CD14-positive monocyte (primary cell): Measurements from ENCODE around the gene KSR1. TPM values are rescaled to one million over a fixed set of nuclear protein-coding genes. Genes with fewer than 3 reads are reported as not detected.

ENCODE experiments used
- DNase-seq, 3 donors: peaks; one replicate each; pipeline ENCODE4 v3.0.0-alpha.2; 2011 to 2022
- H2AFZ ChIP-seq: 2 replicates; pipeline ENCODE4 v1.6.0; 2012; ENCODE audit warnings: mild to moderate bottlenecking, low read depth, low read length, inconsistent platforms; ENCODE audit not compliant: insufficient read depth, poor library complexity, severe bottlenecking
- H3K27ac ChIP-seq, 2 donors: 1 replicate in 1 of 2; 2 replicates in 1 of 2; pipeline ENCODE4 v1.5.1; 2012 to 2013; ENCODE audit warnings: low read length in 2 of 2, control low read depth in 1 of 2, inconsistent platforms in 1 of 2, low read depth in 1 of 2, mild to moderate bottlenecking in 1 of 2
- H3K27me3 ChIP-seq, 2 donors: one replicate each; pipeline versions ENCODE4 v1.6.0 to v1.6.1; 2011 to 2013; ENCODE audit warnings: low read length in 2 of 2; ENCODE audit not compliant: control insufficient read depth in 2 of 2, insufficient read depth in 2 of 2
- H3K36me3 ChIP-seq, 2 donors: replicated peaks in 1 of 2; 1 replicate in 1 of 2; 2 replicates in 1 of 2; pipeline versions ENCODE4 v1.5.1 to v1.6.1; 2012 to 2013; ENCODE audit warnings: low read length in 2 of 2, control low read depth in 1 of 2, inconsistent platforms in 1 of 2, mild to moderate bottlenecking in 1 of 2; ENCODE audit not compliant: insufficient read depth in 2 of 2, control insufficient read depth in 1 of 2
- H3K4me1 ChIP-seq, 2 donors: 1 replicate in 1 of 2; 2 replicates in 1 of 2; pipeline versions ENCODE4 v1.5.1 to v1.6.1; 2012 to 2013; ENCODE audit warnings: low read length in 2 of 2, control low read depth in 1 of 2, inconsistent platforms in 1 of 2, mild to moderate bottlenecking in 1 of 2, moderate library complexity in 1 of 2; ENCODE audit not compliant: insufficient read depth in 2 of 2, control insufficient read depth in 1 of 2
- H3K4me2 ChIP-seq: replicated peaks from 2 replicates; pipeline ENCODE3; 2012; ENCODE audit warnings: low read length, moderate library complexity, mild to moderate bottlenecking; ENCODE audit not compliant: poor library complexity, severe bottlenecking; ENCODE audit errors: extremely low read depth
- H3K4me3 ChIP-seq, 3 experiments: fragments of 200-600 bp in 1 of 3; sonication (generic) in 1 of 3; replicated peaks in 1 of 3; 1 replicate in 2 of 3; 2 replicates in 1 of 3; pipeline ENCODE4 v1.5.1; 2011 to 2013; ENCODE audit warnings: low read length in 3 of 3, mild to moderate bottlenecking in 3 of 3, control low read depth in 2 of 3, low read depth in 2 of 3, inconsistent platforms in 1 of 3, moderate library complexity in 1 of 3
- H3K79me2 ChIP-seq: 2 replicates; pipeline ENCODE4 v1.6.0; 2012; ENCODE audit warnings: mild to moderate bottlenecking, control low read depth, inconsistent platforms, low read length, moderate library complexity; ENCODE audit not compliant: insufficient read depth
- H3K9ac ChIP-seq: 2 replicates; pipeline ENCODE4 v1.6.0; 2017; ENCODE audit warnings: low read length, mild to moderate bottlenecking; ENCODE audit not compliant: insufficient read depth, poor library complexity, severe bottlenecking
- H3K9me3 ChIP-seq, 2 donors: replicated peaks in 1 of 2; 1 replicate in 1 of 2; 2 replicates in 1 of 2; pipeline versions ENCODE4 v1.5.1 to v1.6.1; 2012 to 2013; ENCODE audit warnings: low read length in 2 of 2, control low read depth in 1 of 2; ENCODE audit not compliant: control insufficient read depth in 1 of 2, insufficient read depth in 1 of 2
- H4K20me1 ChIP-seq: 2 replicates; pipeline ENCODE4 v1.6.0; 2012; ENCODE audit warnings: mild to moderate bottlenecking, low read length, control low read depth, moderate library complexity; ENCODE audit not compliant: insufficient read depth
- H3K27ac Mint-ChIP-seq, 7 donors: one replicate each; pipeline ENCODE4 v1.8.0; 2020; ENCODE audit warnings: mild to moderate bottlenecking in 7 of 7, mixed read lengths in 7 of 7, moderate library complexity in 6 of 7, inconsistent platforms in 2 of 7
- H3K27me3 Mint-ChIP-seq, 3 donors: one replicate each; pipeline ENCODE4 v1.8.0; 2021 to 2022; ENCODE audit warnings: low read depth in 3 of 3, mild to moderate bottlenecking in 3 of 3, mixed read lengths in 3 of 3, moderate library complexity in 3 of 3, inconsistent platforms in 1 of 3
- H3K36me3 Mint-ChIP-seq, 2 donors: one replicate each; pipeline ENCODE4 v1.8.0; 2020; ENCODE audit warnings: mixed read lengths in 2 of 2, inconsistent platforms in 1 of 2, mild to moderate bottlenecking in 1 of 2
- H3K4me1 Mint-ChIP-seq: one replicate; pipeline ENCODE4 v1.8.0; 2020; ENCODE audit warnings: mild to moderate bottlenecking, mixed read lengths
- H3K4me3 Mint-ChIP-seq, 2 donors: one replicate each; pipeline ENCODE4 v1.8.0; 2020; ENCODE audit warnings: mild to moderate bottlenecking in 2 of 2, mixed read lengths in 2 of 2, moderate library complexity in 1 of 2
- H3K9me3 Mint-ChIP-seq, 7 donors: one replicate each; pipeline ENCODE4 v1.8.0; 2020 to 2022; ENCODE audit warnings: mixed read lengths in 7 of 7, mild to moderate bottlenecking in 6 of 7, moderate library complexity in 6 of 7, inconsistent platforms in 2 of 7
- CTCF ChIP-seq: fragments of 200-600 bp; IDR thresholded peaks from one replicate; pipeline ENCODE4 v1.8.0; 2022; ENCODE audit warnings: antibody characterized with exemption, mild to moderate bottlenecking
- WGBS: methylation state at CpG from one replicate; pipeline ENCODE4 v1.1.5; 2013; ENCODE audit warnings: missing lambda C conversion rate; ENCODE audit not compliant: insufficient coverage; 5-methylcytosine and 5-hydroxymethylcytosine counted together
- intact Hi-C, 2 donors: fragments of 100-400 bp; cut with micrococcal nuclease; formaldehyde crosslinking; loops; one replicate each; pipeline versions ENCODE4 v1.15.0 to v1.15.1; 2023
- polyA plus RNA-seq, 3 donors: library from polyadenylated mRNA; depleted of rRNA in 1 of 3; unstranded in 2 of 3; stranded (reverse) in 1 of 3; fragments of 300-500 nt in 2 of 3; fragments of >200 nt in 1 of 3; fragmentation: Illumina TruSeq in 2 of 3; gene quantifications; 1 replicate in 2 of 3; 2 replicates in 1 of 3; pipeline ENCODE4 v1.2.3, GENCODE V29; 2012 to 2021

Gene KSR1
- polyA plus RNA-seq, 3 donors: 1.2 to 111 (median 4.2) TPM

- peaks cover 77% of the 10 kb centered on the region for H3K79me2 ChIP-seq
- peaks cover 59% of the 10 kb centered on the region for H4K20me1 ChIP-seq
- H2AFZ ChIP-seq: no peak overlapping the region
- H3K36me3 ChIP-seq: no peaks in the 10 kb centered on the region
- no peak overlapping the region for H3K9ac ChIP-seq
- TF ChIP-seq CTCF: no peak
- no peaks in the 10 kb centered on the region for H3K9me3 Mint-ChIP-seq
- H3K36me3 Mint-ChIP-seq: peaks cover 7 to 12% of the 10 kb centered on the region in 2 donors
- no peaks in the 10 kb centered on the region for H3K9me3 ChIP-seq
- no peaks in the 10 kb centered on the region for H3K27me3 ChIP-seq
- H3K27ac Mint-ChIP-seq: peak overlapping the region in 1 of 7 donors; percentile 46
- peaks cover 75% of the 10 kb centered on the region for H3K4me1 Mint-ChIP-seq
- no peak overlapping the region for H3K4me2 ChIP-seq
- no peak for DNase-seq
- no peak overlapping the region for H3K27ac ChIP-seq
- intact Hi-C loops: no loop called here
- WGBS: 100% methylated on average over 4 of the region's 7 CpGs
- H3K4me3 ChIP-seq: no peak overlapping the region
- H3K27me3 Mint-ChIP-seq: peaks cover 0 to 2% (median 0%) of the 10 kb centered on the region in 3 donors
- peaks cover 55 to 56% of the 10 kb centered on the region in 2 donors for H3K4me1 ChIP-seq
- H3K4me3 Mint-ChIP-seq: no peak overlapping the region
Measured at GRCh38 chr17:27535975-27536374, 79.7 kb downstream of the KSR1 start.

- H3K4me3 ChIP-seq: no peak overlapping the region
- H3K9me3 Mint-ChIP-seq: no peaks in the 10 kb centered on the region
- peaks cover 55 to 56% of the 10 kb centered on the region in 2 donors for H3K4me1 ChIP-seq
- WGBS: no CpG with 5 or more reads among the region's 3 CpGs
- H3K79me2 ChIP-seq: peaks cover 81% of the 10 kb centered on the region
- H3K27ac Mint-ChIP-seq: peak overlapping the region in 2 of 7 donors; percentile 8 to 62
- intact Hi-C loops: no loop called here
- TF ChIP-seq CTCF: no peak
- no peak for DNase-seq
- no peak overlapping the region for H3K9ac ChIP-seq
- H3K4me3 Mint-ChIP-seq: no peak overlapping the region
- H3K4me2 ChIP-seq: no peak overlapping the region
- no peaks in the 10 kb centered on the region for H3K27me3 ChIP-seq
- H3K27ac ChIP-seq: no peak overlapping the region
- peaks cover 0 to 2% (median 0%) of the 10 kb centered on the region in 3 donors for H3K27me3 Mint-ChIP-seq
- H3K4me1 Mint-ChIP-seq: peaks cover 75% of the 10 kb centered on the region
- H2AFZ ChIP-seq: no peak overlapping the region
- peaks cover 7 to 12% of the 10 kb centered on the region in 2 donors for H3K36me3 Mint-ChIP-seq
- peaks cover 68% of the 10 kb centered on the region for H4K20me1 ChIP-seq
- no peaks in the 10 kb centered on the region for H3K36me3 ChIP-seq
- H3K9me3 ChIP-seq: no peaks in the 10 kb centered on the region
Measured at GRCh38 chr17:27536781-27537180, 80.5 kb downstream of the KSR1 start.
